Inferior parietal cortex (tissue), 1 donor: Measurements from ENCODE around the gene DOK3.
A peak's percentile ranks its signal among the peaks of the same experiment; 100 is the strongest.
"Not testable (repeated sequence)": the region's sequence is repeated elsewhere in the genome, so short reads cannot be mapped to it uniquely, and the experiment has no call there.

Source experiments
- DNase-seq: peaks from one replicate; pipeline ENCODE4 v3.0.0-alpha.2; 2016; ENCODE audit errors: extremely low spot score

The DOK3 gene

GRCh38 chr5:177497292-177498012, 12.2 kb downstream of the DOK3 start, which contains the start of gene PDLIM7:
Gene PDLIM7, minus strand, starts transcription at chr5:177497604. Its CDS starts 1,092 bp downstream, at chr5:177496512.
- peak; percentile 81 for DNase-seq

- no peak for DNase-seq
These were observed 12.8 kb downstream of the DOK3 start for GRCh38 chr5:177496727-177497291.

- no peak for DNase-seq
These were observed 13.4 kb downstream of the DOK3 start for GRCh38 chr5:177496070-177496726.

- DNase-seq, result no peak
These were observed 14.2 kb downstream of the DOK3 start for GRCh38 chr5:177495243-177496060.

GRCh38 chr5:177494346-177495195, 15.1 kb downstream of the DOK3 start:
- DNase-seq, result no peak

- DNase-seq, result no peak
These were observed 15.8 kb downstream of the DOK3 start for GRCh38 chr5:177493795-177494345.

- no peak for DNase-seq
These were observed 16.8 kb downstream of the DOK3 start for GRCh38 chr5:177492841-177493240.

GRCh38 chr5:177491983-177492746, 17.5 kb downstream of the DOK3 start:
- no peak for DNase-seq

- DNase-seq, result no peak
These were observed 18.1 kb downstream of the DOK3 start for GRCh38 chr5:177491429-177491945.

- no peak for DNase-seq
These were observed 18.6 kb downstream of the DOK3 start for GRCh38 chr5:177490992-177491391.

GRCh38 chr5:177490311-177490991, 19.2 kb downstream of the DOK3 start:
- DNase-seq, result no peak

GRCh38 chr5:177489119-177489716, 20.4 kb downstream of the DOK3 start:
- DNase-seq, result no peak

- DNase-seq, result no peak
These were observed 21.7 kb downstream of the DOK3 start for GRCh38 chr5:177487975-177488374.

- no peak for DNase-seq
These were observed 22.5 kb downstream of the DOK3 start for GRCh38 chr5:177487144-177487543.

- no peak for DNase-seq
These were observed 23.4 kb downstream of the DOK3 start for GRCh38 chr5:177486256-177486655.

- not testable (repeated sequence) for DNase-seq
These were observed 23.9 kb downstream of the DOK3 start for GRCh38 chr5:177485753-177486152.

- DNase-seq, result no peak
These were observed 24.6 kb downstream of the DOK3 start for GRCh38 chr5:177484902-177485549.
